Thyroid gland (tissue), 4 donors: ENCODE measurements around the gene FAM210A. TPM values are rescaled to one million over a fixed set of nuclear protein-coding genes. Genes with fewer than 3 reads are reported as not detected.

Source experiments
- DNase-seq, 2 donors: peaks; one replicate each; pipeline ENCODE4 v3.0.0-alpha.2; 2019
- H3K27ac ChIP-seq, 3 donors: fragments of 200-600 bp; sonication (generic); 1 replicate in 2 of 3; 2 replicates in 1 of 3; pipeline ENCODE4 v1.5.1; 2016 to 2019; ENCODE audit warnings: mild to moderate bottlenecking in 1 of 3, moderate library complexity in 1 of 3
- H3K27me3 ChIP-seq: fragments of 200-600 bp; sonication (generic); one replicate; pipeline ENCODE4 v1.5.1; 2019
- H3K36me3 ChIP-seq, 2 donors: fragments of 200-600 bp; sonication (generic); one replicate each; pipeline ENCODE4 v1.5.1; 2016 to 2019
- H3K4me1 ChIP-seq, 2 donors: fragments of 200-600 bp; sonication (generic); one replicate each; pipeline ENCODE4 v1.5.1; 2017 to 2019
- H3K4me3 ChIP-seq, 3 donors: fragments of 200-600 bp; sonication (generic); replicated peaks in 1 of 3; 1 replicate in 2 of 3; 2 replicates in 1 of 3; pipeline ENCODE4 v1.5.1; 2016; ENCODE audit warnings: mild to moderate bottlenecking in 1 of 3
- H3K9me3 ChIP-seq: fragments of 200-600 bp; sonication (generic); one replicate; pipeline ENCODE4 v1.5.1; 2017
- POLR2A ChIP-seq, 2 donors: fragments of 450-650 bp; IDR thresholded peaks; one replicate each; pipeline ENCODE4 v1.6.1; 2017; ENCODE audit warnings: antibody characterized with exemption in 2 of 2, mild to moderate bottlenecking in 2 of 2, moderate library complexity in 1 of 2
- whole genome bisulfite sequencing, 2 donors: methylation state at CpG; one replicate each; pipeline ENCODE4 v1.1.5; 2017; 5-methylcytosine and 5-hydroxymethylcytosine counted together
- intact Hi-C: fragments of 100-400 bp; cut with DNase I; formaldehyde crosslinking; loops from one replicate; pipeline ENCODE4 v1.15.1; 2023
- total RNA-seq, 4 donors: library from RNA; depleted of rRNA; stranded (reverse); fragments of >200 nt; gene quantifications; one replicate each; pipeline ENCODE4 v1.2.3, GENCODE V29; 2016
- TF ChIP-seq, protein P1 (sequence below), 6 experiments: fragments of 200-600 bp in 3 of 6; fragments of 450-650 bp in 3 of 6; sonication (generic) in 3 of 6; IDR thresholded peaks; one replicate each; pipeline ENCODE4 v1.5.1; 2016 to 2019; ENCODE audit warnings: antibody characterized with exemption in 6 of 6, mild to moderate bottlenecking in 2 of 6, inconsistent platforms in 1 of 6, moderate library complexity in 1 of 6

The FAM210A gene
- total RNA-seq, 4 donors from 2014 or later: 9.1 to 13.8 (median 12.1) TPM

DNA sequence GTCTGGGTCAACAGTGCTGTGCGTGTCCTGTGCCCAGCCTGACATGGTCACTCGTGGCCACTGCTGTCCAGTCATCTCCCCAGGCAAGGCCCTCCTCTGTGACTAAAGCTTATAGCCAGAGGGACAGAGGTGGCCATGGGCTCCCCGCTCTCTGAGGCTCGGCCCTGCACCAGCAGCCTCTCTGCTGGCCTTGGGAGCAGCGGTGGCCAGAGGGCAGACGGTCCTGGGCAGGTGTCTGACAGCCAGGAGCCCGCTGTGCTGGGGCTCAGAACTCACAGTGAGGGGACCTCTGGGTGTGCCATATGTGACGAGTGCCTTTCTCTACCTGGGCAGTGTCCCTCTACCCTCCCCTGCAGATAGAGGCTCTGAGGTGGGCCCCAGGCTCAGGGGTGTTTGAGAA lies 98.7 kb downstream of the FAM210A start:
- Histone ChIP-seq H3K9me3 (no peaks in the 10 kb centered on the region), H3K36me3 (no peaks in the 10 kb centered on the region), H3K27me3 (no peaks in the 10 kb centered on the region), H3K4me1 (peaks cover 5% of the 10 kb centered on the region in 2 donors), H3K27ac (no peak overlapping the region), H3K4me3 (no peak overlapping the region)
- no peak for DNase-seq
- 100% methylated on average over 1 to 3 of the region's 8 CpGs for WGBS, 2 donors
- intact Hi-C loops: loop anchor here (5.0 kb wide), 1 partner anchor 410 kb away; the partner anchor contains the start of gene LDLRAD4
- TF ChIP-seq, protein P1, sequence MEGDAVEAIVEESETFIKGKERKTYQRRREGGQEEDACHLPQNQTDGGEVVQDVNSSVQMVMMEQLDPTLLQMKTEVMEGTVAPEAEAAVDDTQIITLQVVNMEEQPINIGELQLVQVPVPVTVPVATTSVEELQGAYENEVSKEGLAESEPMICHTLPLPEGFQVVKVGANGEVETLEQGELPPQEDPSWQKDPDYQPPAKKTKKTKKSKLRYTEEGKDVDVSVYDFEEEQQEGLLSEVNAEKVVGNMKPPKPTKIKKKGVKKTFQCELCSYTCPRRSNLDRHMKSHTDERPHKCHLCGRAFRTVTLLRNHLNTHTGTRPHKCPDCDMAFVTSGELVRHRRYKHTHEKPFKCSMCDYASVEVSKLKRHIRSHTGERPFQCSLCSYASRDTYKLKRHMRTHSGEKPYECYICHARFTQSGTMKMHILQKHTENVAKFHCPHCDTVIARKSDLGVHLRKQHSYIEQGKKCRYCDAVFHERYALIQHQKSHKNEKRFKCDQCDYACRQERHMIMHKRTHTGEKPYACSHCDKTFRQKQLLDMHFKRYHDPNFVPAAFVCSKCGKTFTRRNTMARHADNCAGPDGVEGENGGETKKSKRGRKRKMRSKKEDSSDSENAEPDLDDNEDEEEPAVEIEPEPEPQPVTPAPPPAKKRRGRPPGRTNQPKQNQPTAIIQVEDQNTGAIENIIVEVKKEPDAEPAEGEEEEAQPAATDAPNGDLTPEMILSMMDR (IDR thresholded peaks at IDR 0.05): no peak
- no peak for TF ChIP-seq POLR2A (IDR thresholded peaks at IDR 0.05)

DNA sequence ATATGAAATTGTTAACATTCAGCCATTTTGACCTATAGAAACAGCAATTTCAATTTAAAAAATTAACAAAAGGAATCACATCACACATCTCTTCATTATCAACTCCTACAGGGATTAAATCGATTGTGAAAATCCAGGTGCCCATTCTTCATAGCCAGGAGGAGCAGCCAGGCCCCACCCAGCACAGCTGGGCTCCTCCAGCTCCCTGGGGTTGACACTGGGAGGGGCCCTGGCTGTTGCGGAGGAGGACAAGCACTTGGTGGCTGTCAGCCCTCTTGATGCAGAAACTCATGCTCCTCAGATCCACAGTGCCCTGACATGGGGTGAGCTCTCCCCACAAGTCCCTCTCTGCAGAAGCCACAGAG lies 99.8 kb downstream of the FAM210A start:
- Histone ChIP-seq H3K4me3 (no peak overlapping the region), H3K4me1 (peaks cover 5% of the 10 kb centered on the region in 2 donors), H3K27ac (no peak overlapping the region), H3K27me3 (no peaks in the 10 kb centered on the region), H3K36me3 (no peaks in the 10 kb centered on the region), H3K9me3 (no peaks in the 10 kb centered on the region)
- DNase-seq: no peak
- intact Hi-C loops: loop anchor here (5.0 kb wide), 1 partner anchor 409 kb away; the partner anchor contains the start of gene LDLRAD4
- TF ChIP-seq POLR2A (IDR thresholded peaks at IDR 0.05): no peak
- TF ChIP-seq, protein P1 (IDR thresholded peaks at IDR 0.05): no peak
- 76 to 83% methylated on average over 2 of the region's 2 CpGs for WGBS, 2 donors

DNA sequence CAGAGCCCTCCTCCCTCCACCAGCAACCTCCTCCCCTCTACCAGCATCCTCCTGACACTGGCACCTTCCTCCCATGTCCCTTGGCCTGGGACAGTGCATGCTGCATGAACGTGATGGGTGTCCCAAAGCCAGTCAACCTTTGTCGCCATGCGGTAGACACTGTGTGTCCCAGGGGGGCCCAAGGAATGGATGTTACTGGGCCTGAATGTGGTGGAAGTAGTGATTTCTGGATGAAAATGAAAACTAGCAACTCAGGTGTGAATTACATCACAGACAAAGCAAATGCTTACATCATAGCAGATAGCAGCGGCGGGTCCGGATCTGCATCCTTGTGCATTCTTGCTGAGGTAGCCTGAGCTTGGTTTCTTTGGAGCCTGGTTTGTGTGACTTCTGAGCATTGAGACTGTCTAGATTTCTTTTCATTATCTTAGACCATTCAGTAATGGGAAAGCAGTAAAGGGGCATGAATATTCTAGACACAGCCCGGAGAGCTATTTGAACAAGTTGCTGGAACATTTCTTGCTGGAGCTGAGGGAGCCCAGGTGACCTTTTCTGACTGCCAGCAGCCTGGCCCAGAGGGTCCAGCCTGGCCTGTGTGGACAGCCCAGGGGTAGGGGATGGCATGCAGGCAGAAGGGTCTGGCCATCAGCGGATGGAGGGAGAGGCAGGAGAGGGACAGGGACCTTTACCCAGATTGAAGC lies 100.4 kb downstream of the FAM210A start:
- intact Hi-C loops: loop anchor here (5.0 kb wide), 1 partner anchor 409 kb away; the partner anchor contains the start of gene LDLRAD4
- peaks cover 5% of the 10 kb centered on the region in 2 donors for H3K4me1 ChIP-seq
- no peaks in the 10 kb centered on the region for H3K36me3 ChIP-seq
- H3K4me3 ChIP-seq: no peak overlapping the region
- TF ChIP-seq POLR2A (IDR thresholded peaks at IDR 0.05): no peak
- TF ChIP-seq, protein P1 (IDR thresholded peaks at IDR 0.05): no peak
- H3K27ac ChIP-seq: no peak overlapping the region
- no peaks in the 10 kb centered on the region for H3K27me3 ChIP-seq
- DNase-seq: no peak
- 92 to 95% methylated on average over 8 of the region's 8 CpGs for WGBS, 2 donors
- no peaks in the 10 kb centered on the region for H3K9me3 ChIP-seq

DNA sequence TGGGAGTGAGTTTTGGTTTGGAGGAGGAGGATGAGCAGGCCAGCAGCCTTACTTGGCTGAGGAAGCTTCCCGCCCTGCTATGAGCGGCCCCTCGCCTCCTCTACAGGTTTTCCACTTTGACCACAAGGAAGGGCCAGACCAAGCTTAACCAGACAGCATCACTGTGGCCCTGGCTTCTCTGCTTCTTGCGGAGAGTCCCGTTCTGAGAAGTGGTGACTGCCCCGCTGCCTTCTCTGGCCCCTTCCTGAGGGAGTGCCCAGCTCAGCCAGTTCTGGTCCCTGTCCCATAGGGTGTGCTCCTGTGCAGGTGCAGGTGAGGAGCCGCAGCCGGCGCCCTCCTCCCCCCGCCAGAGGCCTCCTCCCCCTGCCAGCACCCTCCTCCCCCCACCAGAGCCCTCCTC lies 101.0 kb downstream of the FAM210A start:
- intact Hi-C loops: loop anchor here (5.0 kb wide), 1 partner anchor 408 kb away; the partner anchor contains the start of gene LDLRAD4

More for the DNA sequence above, 101.0 kb downstream of the FAM210A start:
- 88 to 90% methylated on average over 9 to 10 of the region's 10 CpGs for WGBS, 2 donors
- no peaks in the 10 kb centered on the region for H3K36me3 ChIP-seq
- H3K4me3 ChIP-seq: no peak overlapping the region
- no peaks in the 10 kb centered on the region for H3K27me3 ChIP-seq
- DNase-seq: no peak
- H3K27ac ChIP-seq: no peak overlapping the region
- TF ChIP-seq POLR2A (IDR thresholded peaks at IDR 0.05): no peak
- TF ChIP-seq, protein P1 (IDR thresholded peaks at IDR 0.05): no peak
- H3K4me1 ChIP-seq: peaks cover 5% of the 10 kb centered on the region in 2 donors
- H3K9me3 ChIP-seq: no peaks in the 10 kb centered on the region
